ENCODE measurements around the gene FKBP1A. TPM values are rescaled to one million over a fixed set of nuclear protein-coding genes. Genes with fewer than 3 reads are reported as not detected.
A peak's percentile ranks its signal among the peaks of the same experiment; 100 is the strongest.

The FKBP1A gene
- 128 and 134 TPM in 2 replicates for total RNA-seq

GRCh38 chr20:1392693-1393506 is at the start of gene FKBP1A:
TSS of gene FKBP1A (minus strand) at chr20:1393054. CDS start at chr20:1392998, 56 bp downstream.
- ChIA-PET CTCF (interaction anchor here (1.3 to 1.4 kb wide), 3 partner anchors 9 to 48 kb away, joined by 3 to 4 read pairs (median 3); no protein-coding TSS in a partner anchor), POLR2A (interaction anchor here (1.0 to 2.8 kb wide), 6 partner anchors 16 to 74 kb away, joined by 3 to 25 read pairs (median 9); partner anchors contain the start of gene NSFL1C)
- intact Hi-C loops (cut with micrococcal nuclease) = loop anchor here (1.0 to 10.0 kb wide), 9 partner anchors 17 to 1589 kb away; partner anchors contain the start of genes NSFL1C and PSMF1
- H3K27ac Mint-ChIP-seq = peak within 1 kb of the TSS; percentile 99
- H3K9me3 Mint-ChIP-seq = no peaks in the 10 kb centered on the region
- ATAC-seq (ENCODE audit: low read depth) (peak; percentile 85), DNase-seq (peak; percentile 90)
- no peaks in the 10 kb centered on the region for H3K27me3 Mint-ChIP-seq
- no peak for TF ChIP-seq CTCF (IDR thresholded peaks at IDR 0.05)
- peak within 1 kb of the TSS; percentile 98 for H3K4me3 Mint-ChIP-seq
- peaks cover 83% of the 10 kb centered on the region for H3K4me1 Mint-ChIP-seq
- peaks cover 18% of the 10 kb centered on the region for H3K36me3 Mint-ChIP-seq (ENCODE audit: low read depth)

GRCh38 chr20:1442304-1442703 is 49.5 kb upstream of the FKBP1A start:
- H3K27me3 Mint-ChIP-seq = no peaks in the 10 kb centered on the region
- H3K36me3 Mint-ChIP-seq (ENCODE audit: low read depth) = peaks cover 74% of the 10 kb centered on the region
- no peak overlapping the region for H3K4me3 Mint-ChIP-seq
- H3K4me1 Mint-ChIP-seq = peaks cover 3% of the 10 kb centered on the region
- no peak for ATAC-seq (ENCODE audit: low read depth)
- CTCF ChIA-PET = no interaction called here
- no peak for DNase-seq
- H3K27ac Mint-ChIP-seq = no peak overlapping the region
- intact Hi-C loops (cut with micrococcal nuclease) = no loop called here
- TF ChIP-seq CTCF (IDR thresholded peaks at IDR 0.05) = no peak
- POLR2A ChIA-PET = no interaction called here
- H3K9me3 Mint-ChIP-seq = no peaks in the 10 kb centered on the region

GRCh38 chr20:1441133-1441532 is 48.3 kb upstream of the FKBP1A start:
- Mint-ChIP-seq H3K4me3 (no peak overlapping the region), H3K27me3 (no peaks in the 10 kb centered on the region), H3K27ac (no peak overlapping the region), H3K36me3 (ENCODE audit: low read depth) (peaks cover 62% of the 10 kb centered on the region), H3K4me1 (peaks cover 9% of the 10 kb centered on the region), H3K9me3 (no peaks in the 10 kb centered on the region)
- no peak for DNase-seq
- TF ChIP-seq CTCF (IDR thresholded peaks at IDR 0.05) = no peak
- intact Hi-C loops (cut with micrococcal nuclease) = no loop called here
- CTCF ChIA-PET = interaction anchor here (1.0 to 6.5 kb wide), 3 partner anchors 48 to 130 kb away, joined by 3 to 59 read pairs (median 4); partner anchors contain the start of gene FKBP1A
- POLR2A ChIA-PET = no interaction called here
- no peak for ATAC-seq (ENCODE audit: low read depth)

- H3K9me3 Mint-ChIP-seq = no peaks in the 10 kb centered on the region
- H3K27ac Mint-ChIP-seq = no peak overlapping the region
- CTCF ChIA-PET = interaction anchor here (1.0 to 6.5 kb wide), 3 partner anchors 51 to 128 kb away, joined by 4 to 59 read pairs (median 15); no protein-coding TSS in a partner anchor
- H3K27me3 Mint-ChIP-seq = no peaks in the 10 kb centered on the region
- no peak overlapping the region for H3K4me3 Mint-ChIP-seq
- no peak for TF ChIP-seq CTCF (IDR thresholded peaks at IDR 0.05)
- peaks cover 51% of the 10 kb centered on the region for H3K36me3 Mint-ChIP-seq (ENCODE audit: low read depth)
- peaks cover 19% of the 10 kb centered on the region for H3K4me1 Mint-ChIP-seq
- no peak for ATAC-seq (ENCODE audit: low read depth)
- POLR2A ChIA-PET = no interaction called here
- DNase-seq = no peak
- intact Hi-C loops (cut with micrococcal nuclease) = no loop called here
These were observed 47.2 kb upstream of the FKBP1A start for GRCh38 chr20:1440024-1440423.

- ATAC-seq (ENCODE audit: low read depth) (no peak), DNase-seq (no peak)
- POLR2A ChIA-PET = interaction anchor here (0.8 to 1.2 kb wide), 2 partner anchors 28 to 61 kb away, joined by 3 read pairs; partner anchors contain the start of gene NSFL1C
- H3K4me3 Mint-ChIP-seq = no peak overlapping the region
- no peak for TF ChIP-seq CTCF (IDR thresholded peaks at IDR 0.05)
- CTCF ChIA-PET = interaction anchor here (0.9 to 6.5 kb wide), 14 partner anchors 10 to 127 kb away, joined by 3 to 59 read pairs (median 4); partner anchors contain the start of gene NSFL1C
- no peaks in the 10 kb centered on the region for H3K9me3 Mint-ChIP-seq
- H3K4me1 Mint-ChIP-seq = peaks cover 30% of the 10 kb centered on the region
- no peaks in the 10 kb centered on the region for H3K27me3 Mint-ChIP-seq
- intact Hi-C loops (cut with micrococcal nuclease) = loop anchor here (5.0 kb wide), 1 partner anchor 61 kb away; no protein-coding TSS in a partner anchor
- no peak overlapping the region for H3K27ac Mint-ChIP-seq
- peaks cover 35% of the 10 kb centered on the region for H3K36me3 Mint-ChIP-seq (ENCODE audit: low read depth)
These were observed 45.5 kb upstream of the FKBP1A start for GRCh38 chr20:1438361-1438760.

All from activated B cell treated with CpG ODN at 0.5 μM for 24 hours (primary cell).